ENCODE data around the gene TMEM217.

The TMEM217 gene

DNA sequence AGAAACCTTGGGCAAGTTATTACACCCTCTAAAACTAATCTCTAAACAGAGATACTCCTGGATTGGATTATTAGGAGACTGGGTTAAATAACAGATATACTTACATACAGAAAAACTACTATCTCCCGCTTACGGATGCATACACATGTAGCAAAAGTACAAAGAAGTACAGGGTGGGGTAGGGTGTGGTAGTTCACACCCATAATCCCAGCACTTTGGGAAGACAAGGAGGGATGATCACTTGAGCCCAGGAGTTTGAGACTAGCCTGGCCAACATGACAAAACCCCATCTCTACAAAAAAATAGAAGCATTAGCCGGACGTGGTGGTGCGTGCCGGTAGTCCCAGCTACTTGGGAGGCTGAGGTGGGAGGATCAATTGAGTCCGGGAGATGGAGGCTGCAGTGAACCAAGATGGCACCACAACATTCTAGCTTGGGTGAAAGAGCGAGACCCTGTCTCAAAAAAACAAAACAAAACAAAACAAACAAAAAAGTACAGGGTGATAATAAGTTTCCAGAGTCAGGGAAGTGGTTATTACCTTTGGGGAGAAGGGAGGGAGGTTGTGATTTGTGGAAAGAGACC, 79.9 kb downstream of the TMEM217 start:
- DNase-seq = no peak

DNA sequence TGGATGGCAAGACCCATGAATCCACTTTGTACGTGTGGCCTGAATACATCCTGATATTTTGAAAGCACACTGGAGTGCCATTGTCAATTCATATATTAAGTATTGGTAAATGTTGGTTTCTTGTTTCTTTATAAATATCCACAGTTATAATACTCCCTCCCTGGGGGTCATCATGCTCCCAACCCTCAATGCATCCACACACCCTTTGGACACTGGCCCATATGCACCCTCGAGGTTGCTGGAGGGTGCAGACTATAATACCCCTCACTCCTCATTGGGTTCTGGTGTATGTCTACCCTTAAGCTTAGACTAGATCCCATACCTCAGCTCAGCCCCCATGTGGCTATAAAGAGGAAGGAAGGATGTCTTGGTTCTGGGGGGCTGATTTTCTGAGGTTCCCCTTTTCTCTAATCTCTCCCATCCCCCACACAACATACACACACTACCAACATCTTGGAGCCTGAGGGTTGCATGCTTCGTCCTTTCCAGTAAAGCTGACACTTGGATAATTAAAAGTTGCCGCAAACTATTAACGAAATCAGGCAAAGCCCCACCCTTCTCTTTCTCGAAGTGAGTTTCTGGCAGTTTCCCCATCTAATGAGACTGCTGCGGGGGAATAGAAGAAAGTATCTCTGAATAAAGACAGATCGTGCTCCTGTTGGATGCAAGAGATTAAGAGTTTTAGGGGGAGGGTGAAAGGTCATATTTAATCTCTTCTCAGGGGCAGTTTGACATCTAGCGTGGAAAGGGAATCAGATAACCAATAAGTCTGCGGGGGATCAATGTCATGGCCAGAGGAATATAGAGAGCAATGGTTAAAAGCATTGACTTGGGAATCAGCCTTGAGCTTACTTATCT, 80.6 kb downstream of the TMEM217 start:
- no peak for DNase-seq

DNA sequence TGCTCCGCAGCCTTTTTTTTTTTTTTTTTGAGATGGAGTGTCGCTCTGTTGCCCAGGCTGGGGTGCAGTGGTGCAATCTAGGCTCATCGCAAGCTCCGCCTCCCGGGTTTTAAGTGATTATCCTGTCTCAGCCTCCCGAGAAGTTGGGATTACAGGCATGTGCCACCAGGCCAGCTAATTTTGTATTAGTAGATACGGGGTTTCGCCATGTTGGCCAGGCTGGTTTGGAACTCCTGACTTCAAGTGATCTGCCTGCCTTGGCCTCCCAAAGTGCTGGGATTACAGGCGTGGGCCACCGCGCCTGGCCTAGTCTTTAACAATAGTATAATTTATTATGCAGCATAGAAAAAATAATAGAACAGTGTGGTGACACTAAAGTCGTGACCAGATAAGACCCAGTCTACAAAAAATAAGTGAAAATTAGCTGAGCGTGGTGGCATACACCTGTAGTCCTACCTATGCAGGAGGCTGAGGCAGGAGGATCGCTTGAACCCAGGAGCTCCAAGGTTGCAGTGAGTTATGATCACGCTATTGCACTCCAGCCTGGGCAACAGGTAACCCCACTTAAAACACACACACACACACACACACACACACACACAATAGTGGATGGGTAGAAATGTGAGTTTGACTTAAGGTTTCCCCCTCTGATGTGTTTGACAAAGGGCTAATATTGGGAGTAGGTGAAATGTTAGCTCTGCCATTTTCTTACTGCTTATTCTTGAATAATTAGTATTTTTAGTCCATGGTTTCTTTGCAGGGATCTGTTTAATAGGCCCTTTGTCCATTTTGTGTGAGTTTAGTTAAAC, 81.5 kb downstream of the TMEM217 start:
- no peak for DNase-seq

DNA sequence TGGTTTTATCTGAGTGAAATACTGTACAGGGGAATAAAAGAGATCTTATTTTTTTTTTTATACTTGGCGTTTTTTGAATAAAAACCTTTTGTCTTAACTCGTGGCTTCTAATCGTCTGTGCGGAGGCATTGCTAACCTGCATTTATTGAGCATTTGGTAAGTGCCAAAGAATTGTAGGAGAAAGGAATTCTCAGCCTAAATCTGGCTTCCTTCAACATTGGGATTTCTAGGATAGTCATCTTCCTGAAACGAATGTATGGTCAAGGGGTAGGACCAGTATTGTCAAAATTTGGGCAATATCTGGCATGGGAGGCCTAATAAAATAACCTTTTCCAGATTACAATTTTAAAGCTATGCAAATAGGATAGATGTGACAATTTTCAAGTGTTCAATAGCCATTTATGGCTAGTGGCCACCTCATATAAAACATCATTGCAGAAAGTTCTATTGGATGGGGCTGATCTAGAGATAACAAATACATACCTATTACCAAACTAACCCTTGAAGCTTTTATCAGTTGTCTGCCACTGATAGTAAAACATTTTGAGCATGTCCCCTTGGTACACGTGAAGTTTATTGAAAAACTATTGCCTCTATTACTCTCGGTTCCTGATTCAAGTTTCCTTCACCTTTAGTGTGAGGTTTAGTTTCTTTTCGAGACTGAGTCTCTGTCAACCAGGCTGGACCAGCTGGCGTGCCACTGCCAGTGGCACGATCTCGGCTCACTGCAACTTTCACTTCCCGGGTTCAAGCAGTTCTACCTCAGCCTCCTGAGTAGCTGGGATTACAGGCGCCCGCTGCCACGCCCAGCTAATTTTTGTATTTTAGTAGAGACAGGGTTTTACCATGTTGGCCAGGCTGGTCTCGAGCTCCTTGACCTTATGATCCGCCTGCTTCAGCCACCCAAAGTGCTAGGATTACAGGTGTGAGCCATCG, 82.3 kb downstream of the TMEM217 start:
- DNase-seq = no peak

DNA sequence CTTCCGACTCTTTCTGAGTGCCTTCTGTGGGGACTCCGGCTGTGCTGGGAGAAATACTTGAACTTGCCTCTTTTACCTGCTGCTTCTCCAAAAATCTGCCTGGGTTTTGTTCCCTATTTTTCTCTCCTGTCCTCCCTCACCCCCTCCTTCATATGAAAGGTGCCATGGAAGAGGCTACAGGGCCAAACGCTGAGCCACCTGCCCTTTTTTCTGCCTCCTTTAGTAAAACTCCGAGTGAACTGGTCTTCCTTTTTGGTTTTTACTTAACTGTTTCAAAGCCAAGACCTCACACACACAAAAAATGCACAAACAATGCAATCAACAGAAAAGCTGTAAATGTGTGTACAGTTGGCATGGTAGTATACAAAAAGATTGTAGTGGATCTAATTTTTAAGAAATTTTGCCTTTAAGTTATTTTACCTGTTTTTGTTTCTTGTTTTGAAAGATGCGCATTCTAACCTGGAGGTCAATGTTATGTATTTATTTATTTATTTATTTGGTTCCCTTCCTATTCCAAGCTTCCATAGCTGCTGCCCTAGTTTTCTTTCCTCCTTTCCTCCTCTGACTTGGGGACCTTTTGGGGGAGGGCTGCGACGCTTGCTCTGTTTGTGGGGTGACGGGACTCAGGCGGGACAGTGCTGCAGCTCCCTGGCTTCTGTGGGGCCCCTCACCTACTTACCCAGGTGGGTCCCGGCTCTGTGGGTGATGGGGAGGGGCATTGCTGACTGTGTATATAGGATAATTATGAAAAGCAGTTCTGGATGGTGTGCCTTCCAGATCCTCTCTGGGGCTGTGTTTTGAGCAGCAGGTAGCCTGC, 83.2 kb downstream of the TMEM217 start:
- no peak for DNase-seq

DNA sequence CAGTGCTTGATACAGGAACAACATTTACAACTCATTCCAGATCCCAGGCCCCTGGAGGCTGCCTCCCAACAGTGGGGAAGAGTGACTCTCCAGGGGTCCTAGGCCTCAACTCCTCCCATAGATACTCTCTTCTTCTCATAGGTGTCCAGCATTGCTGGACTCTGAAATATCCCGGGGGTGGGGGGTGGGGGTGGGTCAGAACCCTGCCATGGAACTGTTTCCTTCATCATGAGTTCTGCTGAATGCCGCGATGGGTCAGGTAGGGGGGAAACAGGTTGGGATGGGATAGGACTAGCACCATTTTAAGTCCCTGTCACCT, 83.8 kb downstream of the TMEM217 start:
- DNase-seq = no peak

DNA sequence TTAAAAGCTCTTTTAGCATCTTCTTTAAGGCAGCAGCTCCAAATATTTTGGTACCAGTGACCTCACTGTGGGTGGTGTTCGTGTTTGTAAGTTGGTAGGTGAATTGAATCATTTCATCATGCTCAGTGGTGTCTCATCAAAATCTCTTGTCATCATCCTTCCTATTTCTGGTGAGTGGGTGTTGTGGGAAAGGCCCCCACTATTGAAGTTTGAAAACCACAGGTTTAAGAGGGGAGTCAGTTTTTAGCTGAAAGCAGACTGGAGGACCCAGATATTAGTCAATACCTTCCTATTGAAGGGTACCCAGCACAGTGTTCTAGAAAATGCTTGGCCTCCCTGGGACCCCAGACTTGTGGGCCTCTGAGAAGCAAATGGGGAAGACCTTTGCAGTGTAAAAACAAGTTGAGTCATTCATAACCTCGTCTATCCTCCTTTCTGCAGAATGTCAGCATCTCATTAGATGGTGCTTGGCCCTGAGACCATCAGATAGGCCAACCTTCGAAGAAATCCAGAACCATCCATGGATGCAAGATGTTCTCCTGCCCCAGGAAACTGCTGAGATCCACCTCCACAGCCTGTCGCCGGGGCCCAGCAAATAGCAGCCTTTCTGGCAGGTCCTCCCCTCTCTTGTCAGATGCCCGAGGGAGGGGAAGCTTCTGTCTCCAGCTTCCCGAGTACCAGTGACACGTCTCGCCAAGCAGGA, 84.3 kb downstream of the TMEM217 start:
- DNase-seq = no peak

DNA sequence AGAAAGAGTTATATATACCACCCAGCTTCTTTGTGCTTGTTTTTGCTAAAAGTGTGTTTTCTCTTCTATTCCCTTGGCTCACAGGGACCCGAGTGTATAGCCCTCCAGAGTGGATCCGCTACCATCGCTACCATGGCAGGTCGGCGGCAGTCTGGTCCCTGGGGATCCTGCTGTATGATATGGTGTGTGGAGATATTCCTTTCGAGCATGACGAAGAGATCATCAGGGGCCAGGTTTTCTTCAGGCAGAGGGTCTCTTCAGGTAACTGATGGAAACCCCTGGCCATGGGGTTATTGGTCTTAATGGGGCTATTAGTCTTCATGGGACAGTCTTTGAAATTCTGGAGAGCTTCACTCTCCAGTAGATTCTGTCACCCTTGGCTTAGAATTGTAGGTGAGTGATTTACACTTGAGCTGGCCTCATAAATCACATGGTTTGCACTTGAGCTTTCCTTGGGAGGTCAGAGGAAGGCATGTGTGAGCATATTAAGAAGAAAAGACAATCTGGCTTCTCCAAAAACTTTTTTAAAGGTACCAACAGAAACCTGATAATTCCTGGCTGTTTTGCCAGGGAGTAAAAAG, 84.9 kb downstream of the TMEM217 start:
- no peak for DNase-seq

DNA sequence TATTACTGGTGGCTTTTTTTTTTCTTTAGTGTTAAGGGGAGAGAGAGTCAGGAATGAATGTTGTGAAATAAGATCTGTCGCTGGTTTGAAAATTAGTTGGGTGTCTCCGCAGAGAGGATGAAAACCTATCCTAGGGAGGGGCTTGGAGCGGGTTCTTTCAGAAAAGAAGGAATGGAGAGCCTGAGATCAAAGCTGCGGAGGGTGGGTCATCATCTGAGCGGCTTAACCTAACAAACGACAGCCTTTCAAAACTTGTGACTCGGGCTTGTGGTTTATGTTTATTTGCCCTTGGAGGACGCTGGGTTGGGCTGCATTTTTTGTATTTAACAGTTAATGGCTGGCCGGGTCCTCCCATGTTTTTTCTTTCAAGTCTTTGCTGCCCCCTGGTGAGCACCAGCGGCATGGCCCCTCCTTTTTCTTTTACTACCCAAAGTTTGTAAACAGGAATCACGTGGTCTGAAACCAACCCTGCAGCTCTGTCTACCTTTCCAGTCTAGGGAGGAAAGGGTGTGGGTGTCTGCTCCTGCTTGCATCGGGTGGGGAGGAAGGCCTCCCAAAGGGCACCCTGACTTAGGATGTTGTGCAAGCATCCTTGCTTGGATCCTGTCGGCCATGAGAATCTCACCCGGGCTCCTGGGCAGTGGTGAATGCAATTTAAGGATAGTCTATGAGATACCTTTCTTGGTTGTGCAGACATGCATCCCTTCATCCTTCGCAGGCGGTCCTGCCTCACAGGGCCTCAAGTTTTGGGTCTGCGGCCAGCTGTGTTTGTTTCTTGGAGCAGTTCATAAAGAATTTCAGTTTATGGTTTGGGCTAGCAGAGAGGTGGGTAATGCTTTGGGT, 85.8 kb downstream of the TMEM217 start:
- peak; percentile 90 for DNase-seq

DNA sequence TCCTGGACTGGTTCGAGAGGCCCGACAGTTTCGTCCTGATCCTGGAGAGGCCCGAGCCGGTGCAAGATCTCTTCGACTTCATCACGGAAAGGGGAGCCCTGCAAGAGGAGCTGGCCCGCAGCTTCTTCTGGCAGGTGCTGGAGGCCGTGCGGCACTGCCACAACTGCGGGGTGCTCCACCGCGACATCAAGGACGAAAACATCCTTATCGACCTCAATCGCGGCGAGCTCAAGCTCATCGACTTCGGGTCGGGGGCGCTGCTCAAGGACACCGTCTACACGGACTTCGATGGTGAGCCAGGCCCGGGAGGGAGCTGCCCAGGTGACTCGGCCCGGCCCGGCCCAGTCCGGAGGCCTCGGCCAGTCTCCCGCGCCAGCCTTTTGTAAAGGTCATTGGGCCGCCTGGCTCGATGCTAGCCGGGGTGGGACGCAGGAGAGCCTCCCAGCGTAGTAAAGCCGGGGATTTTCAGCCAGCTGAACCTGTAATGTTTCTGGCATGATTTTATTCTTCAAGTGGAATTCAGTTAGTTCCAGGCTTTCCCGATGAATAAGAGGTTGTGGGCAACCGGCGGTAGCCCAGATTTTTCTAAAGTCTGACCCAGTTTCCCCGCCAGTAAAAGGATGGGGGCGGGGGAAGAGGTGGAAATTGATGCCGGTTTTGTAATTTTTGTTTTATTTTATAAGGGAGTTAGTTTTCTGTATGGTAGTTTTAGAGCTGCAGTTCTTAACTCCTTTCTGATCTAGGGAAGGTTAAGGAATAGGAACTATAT, 86.6 kb downstream of the TMEM217 start:
- peak; percentile 42 for DNase-seq

DNA sequence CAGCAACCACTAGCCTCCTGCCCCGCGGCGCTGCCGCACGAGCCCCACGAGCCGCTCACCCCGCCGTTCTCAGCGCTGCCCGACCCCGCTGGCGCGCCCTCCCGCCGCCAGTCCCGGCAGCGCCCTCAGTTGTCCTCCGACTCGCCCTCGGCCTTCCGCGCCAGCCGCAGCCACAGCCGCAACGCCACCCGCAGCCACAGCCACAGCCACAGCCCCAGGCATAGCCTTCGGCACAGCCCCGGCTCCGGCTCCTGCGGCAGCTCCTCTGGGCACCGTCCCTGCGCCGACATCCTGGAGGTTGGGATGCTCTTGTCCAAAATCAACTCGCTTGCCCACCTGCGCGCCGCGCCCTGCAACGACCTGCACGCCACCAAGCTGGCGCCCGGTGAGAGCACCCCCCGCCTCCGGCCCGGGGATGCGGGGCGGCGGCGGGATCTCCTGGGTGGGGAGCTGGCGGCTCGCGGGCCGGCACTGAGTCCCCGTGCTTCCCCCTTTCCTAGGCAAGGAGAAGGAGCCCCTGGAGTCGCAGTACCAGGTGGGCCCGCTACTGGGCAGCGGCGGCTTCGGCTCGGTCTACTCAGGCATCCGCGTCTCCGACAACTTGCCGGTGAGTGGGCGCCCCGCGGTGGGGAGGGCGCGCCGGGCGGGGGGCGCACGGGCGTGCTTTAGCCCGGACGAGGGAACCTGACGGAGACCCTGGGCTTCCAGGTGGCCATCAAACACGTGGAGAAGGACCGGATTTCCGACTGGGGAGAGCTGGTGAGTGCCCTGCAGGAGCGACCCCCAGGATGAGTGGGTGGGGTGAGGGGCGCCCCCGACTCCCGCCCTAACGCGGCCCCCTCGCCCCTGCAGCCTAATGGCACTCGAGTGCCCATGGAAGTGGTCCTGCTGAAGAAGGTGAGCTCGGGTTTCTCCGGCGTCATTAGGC, 87.4 kb downstream of the TMEM217 start:
- DNase-seq = peak; percentile 35

DNA sequence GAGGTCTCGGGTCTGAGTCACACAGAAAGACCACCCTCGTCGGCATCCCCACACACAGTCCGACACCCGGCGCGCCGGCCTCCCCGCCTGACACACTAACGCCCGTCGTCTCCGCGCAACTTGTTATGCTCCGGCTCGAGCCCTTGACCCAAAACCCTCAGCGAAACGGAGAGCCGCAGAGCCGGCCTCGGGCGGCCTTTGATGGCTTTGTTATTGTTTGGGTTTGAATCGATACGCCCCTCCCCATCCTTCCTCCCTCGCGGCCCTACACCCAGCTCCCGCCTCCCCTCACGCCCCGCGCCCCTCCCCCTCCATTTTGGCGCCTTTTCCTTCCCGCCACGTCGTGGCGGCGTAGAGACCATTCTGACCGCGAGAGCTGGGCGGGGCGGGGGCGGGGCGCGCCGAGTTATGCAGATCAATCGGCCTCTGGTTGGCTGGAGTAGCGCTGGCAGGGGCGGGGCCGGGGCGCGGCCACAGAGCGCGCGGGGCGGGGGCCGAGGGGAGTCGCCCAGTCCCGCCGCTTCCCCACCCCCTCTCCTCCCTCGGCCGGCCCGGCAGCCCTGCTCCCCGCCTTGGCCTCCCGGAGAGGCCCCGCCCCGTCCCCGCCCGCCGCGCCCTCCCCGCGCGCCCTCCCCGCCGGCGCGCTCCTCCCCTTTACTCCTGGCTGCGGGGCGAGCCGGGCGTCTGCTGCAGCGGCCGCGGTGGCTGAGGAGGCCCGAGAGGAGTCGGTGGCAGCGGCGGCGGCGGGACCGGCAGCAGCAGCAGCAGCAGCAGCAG, 88.3 kb downstream of the TMEM217 start, which contains the start of gene PIM1:
Gene PIM1 (plus strand): TSS at position 657 of the 777 bp plus-strand sequence. CDS start 424 bp downstream, outside the sequence.
- DNase-seq = peak; percentile 98

DNA sequence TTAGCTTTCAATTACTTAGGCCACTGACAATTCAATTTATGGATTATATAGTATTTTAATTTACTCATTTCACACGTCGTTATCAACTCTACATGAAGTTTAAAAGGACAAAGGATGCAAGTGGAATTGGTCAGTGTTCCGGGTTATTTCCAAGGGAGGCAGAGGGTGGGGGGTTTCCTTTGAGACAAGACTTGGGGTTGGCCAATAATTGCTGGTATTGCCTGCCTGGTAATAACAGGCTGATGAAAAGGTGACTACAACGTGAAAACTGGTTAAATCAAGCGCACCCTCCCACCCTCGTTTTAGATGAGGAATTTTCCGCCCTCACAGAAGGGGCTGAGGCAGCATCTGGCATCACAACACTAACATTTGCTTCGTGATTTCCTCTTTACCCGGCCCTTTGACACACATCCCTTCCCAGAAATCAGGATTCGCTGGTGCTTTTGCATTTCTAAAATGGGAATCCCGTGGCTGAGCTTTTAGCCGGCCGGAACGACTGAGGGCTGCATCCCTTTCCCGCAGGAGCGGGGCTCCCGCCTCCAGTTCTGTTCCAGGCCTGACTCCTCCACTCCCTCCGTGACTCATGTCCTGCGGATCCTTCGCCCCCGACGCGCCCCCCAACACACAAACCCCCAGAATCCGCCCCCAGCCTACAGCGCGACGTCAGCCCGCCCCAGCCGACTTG, 89.0 kb downstream of the TMEM217 start:
- DNase-seq = peak; percentile 26

DNA sequence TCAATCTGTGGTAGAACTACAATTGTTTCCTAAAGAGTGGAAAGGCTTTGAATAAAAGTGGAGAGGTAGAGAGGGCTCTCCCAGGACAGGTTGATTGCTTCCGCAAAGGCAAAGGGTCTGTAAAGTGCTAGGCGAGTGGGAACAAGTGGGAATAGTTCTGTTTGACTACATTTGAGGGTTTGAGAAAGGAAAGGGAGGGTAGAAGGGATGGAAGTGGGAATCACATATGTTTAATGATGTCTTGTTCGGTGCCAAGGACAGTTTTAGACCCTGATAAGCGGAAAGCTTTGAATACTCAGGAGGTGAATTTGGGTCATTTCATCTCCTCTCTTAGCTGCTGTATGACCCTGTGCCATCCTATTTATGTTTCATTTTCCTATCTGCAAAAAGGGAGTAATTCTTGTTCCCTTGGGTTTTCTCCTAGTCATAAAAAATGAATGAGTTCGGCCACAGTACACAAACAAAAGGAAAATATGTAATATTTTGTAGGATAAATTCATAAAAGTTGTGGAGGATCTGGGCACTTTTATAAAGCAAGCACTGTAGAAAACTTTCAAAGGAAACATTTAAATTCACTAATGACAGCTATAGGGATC, 89.7 kb downstream of the TMEM217 start:
- no peak for DNase-seq

DNA sequence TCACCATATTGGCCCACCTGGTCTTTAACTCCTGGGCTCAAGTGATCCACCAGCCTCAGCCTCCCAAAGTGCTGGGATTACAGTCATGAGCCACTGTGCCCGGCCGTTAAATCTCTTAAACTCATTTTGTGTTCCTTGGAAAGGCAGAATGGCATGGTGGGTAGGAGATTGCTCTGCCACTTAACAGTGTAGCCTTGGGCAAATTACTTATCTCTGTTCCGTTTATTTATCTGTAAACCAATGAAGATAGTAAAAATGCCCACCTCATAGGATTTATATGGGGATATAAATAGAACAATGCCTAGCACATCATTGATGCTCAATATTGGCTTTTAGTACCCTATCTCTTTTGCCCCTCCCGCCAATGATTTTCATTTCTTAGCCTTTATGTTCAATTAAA, 95.2 kb downstream of the TMEM217 start:
- DNase-seq = no peak
